Measurements from ENCODE around the gene MAP3K5.
A peak's percentile ranks its signal among the peaks of the same experiment; 100 is the strongest.

Gene MAP3K5

GRCh38 chr6:136563386-136564152 lies 228.7 kb downstream of the MAP3K5 start:
- DNase-seq: no peak

- DNase-seq: no peak
Observed at GRCh38 chr6:136562211-136562610, 230.1 kb downstream of the MAP3K5 start.

- no peak for DNase-seq
Observed at GRCh38 chr6:136553166-136553787, 239.0 kb downstream of the MAP3K5 start.

- DNase-seq: no peak
Observed at GRCh38 chr6:136552054-136552453, 240.2 kb downstream of the MAP3K5 start.

- DNase-seq: no peak
Observed at GRCh38 chr6:136551103-136551502, 241.2 kb downstream of the MAP3K5 start.

GRCh38 chr6:136550330-136551071 lies 241.8 kb downstream of the MAP3K5 start, which contains the start of gene MAP7:
TSS of gene MAP7 (minus strand) at chr6:136550422. CDS start at chr6:136550408, 14 bp downstream.
- peak; percentile 60 for DNase-seq

GRCh38 chr6:136550045-136550329 lies 242.3 kb downstream of the MAP3K5 start:
- DNase-seq: peak; percentile 41

- DNase-seq: no peak
Observed at GRCh38 chr6:136549300-136550044, 242.8 kb downstream of the MAP3K5 start.

- DNase-seq: no peak
Observed at GRCh38 chr6:136548582-136549299, 243.5 kb downstream of the MAP3K5 start.

- DNase-seq: no peak
Observed at GRCh38 chr6:136547871-136548270, 244.4 kb downstream of the MAP3K5 start.

GRCh38 chr6:136547336-136547735 lies 244.9 kb downstream of the MAP3K5 start:
- DNase-seq: no peak

GRCh38 chr6:136546331-136546730 lies 245.9 kb downstream of the MAP3K5 start:
- DNase-seq: no peak

GRCh38 chr6:136544326-136544725 lies 248.0 kb downstream of the MAP3K5 start:
- DNase-seq: no peak

- DNase-seq: no peak
Observed at GRCh38 chr6:136541395-136541794, 250.9 kb downstream of the MAP3K5 start.

GRCh38 chr6:136539967-136540652 lies 252.2 kb downstream of the MAP3K5 start:
- DNase-seq: no peak

GRCh38 chr6:136538836-136539235 lies 253.4 kb downstream of the MAP3K5 start:
- no peak for DNase-seq

GRCh38 chr6:136535880-136536650 lies 256.2 kb downstream of the MAP3K5 start:
- no peak for DNase-seq

- no peak for DNase-seq
Observed at GRCh38 chr6:136535017-136535765, 257.1 kb downstream of the MAP3K5 start.

- DNase-seq: no peak
Observed at GRCh38 chr6:136534268-136534667, 258.0 kb downstream of the MAP3K5 start.

GRCh38 chr6:136533487-136533886 lies 258.8 kb downstream of the MAP3K5 start:
- no peak for DNase-seq
